Breast epithelium (tissue), 4 donors: ENCODE results near the gene MNT. TPM values are rescaled to one million over a fixed set of nuclear protein-coding genes. Genes with fewer than 3 reads are reported as not detected.

Experiments
- DNase-seq, 2 donors: peaks; one replicate each; pipeline ENCODE4 v3.0.0-alpha.2; 2019; ENCODE audit warnings: low spot score in 2 of 2
- H3K27ac ChIP-seq, 2 donors: fragments of 200-600 bp; sonication (generic) in 1 of 2; one replicate each; pipeline ENCODE4 v1.5.1; 2016 to 2019; ENCODE audit warnings: mild to moderate bottlenecking in 1 of 2
- H3K27me3 ChIP-seq, 2 donors: fragments of 200-600 bp; sonication (generic) in 1 of 2; one replicate each; pipeline versions ENCODE4 v1.5.1 to v1.6.0; 2017 to 2019; ENCODE audit warnings: control low read depth in 1 of 2, mild to moderate bottlenecking in 1 of 2
- H3K36me3 ChIP-seq: fragments of 200-600 bp; one replicate; pipeline ENCODE4 v1.5.1; 2019
- H3K4me1 ChIP-seq, 2 donors: fragments of 200-600 bp; sonication (generic); one replicate each; pipeline ENCODE4 v1.5.1; 2016 to 2019; ENCODE audit warnings: control low read depth in 1 of 2
- H3K4me3 ChIP-seq, 3 donors: fragments of 200-600 bp; sonication (generic); 1 replicate in 2 of 3; 2 replicates in 1 of 3; pipeline ENCODE4 v1.5.1; 2016 to 2019; ENCODE audit warnings: mild to moderate bottlenecking in 3 of 3, moderate library complexity in 2 of 3
- H3K9me3 ChIP-seq, 2 donors: fragments of 200-600 bp; sonication (generic) in 1 of 2; one replicate each; pipeline ENCODE4 v1.5.1; 2016 to 2019; ENCODE audit warnings: control low read depth in 1 of 2
- POLR2A ChIP-seq: fragments of 450-650 bp; IDR thresholded peaks from one replicate; pipeline ENCODE4 v1.6.1; 2016; ENCODE audit warnings: antibody characterized with exemption, mild to moderate bottlenecking, moderate library complexity
- POLR2AphosphoS5 ChIP-seq, 3 donors: sonication (generic); formaldehyde crosslinking; IDR thresholded peaks; one replicate each; pipeline ENCODE4 v1.6.1; 2017; ENCODE audit warnings: antibody characterized with exemption in 3 of 3
- intact Hi-C: fragments of 100-400 bp; cut with DNase I; formaldehyde crosslinking; loops from one replicate; pipeline ENCODE4 v1.15.1; 2023; ENCODE audit warnings: low total_unique reads
- total RNA-seq, 3 donors: library from RNA; depleted of rRNA; stranded (reverse); fragments of >200 nt; gene quantifications; one replicate each; pipeline ENCODE4 v1.1.0, GENCODE V29; 2016
- TF ChIP-seq, protein P1 (sequence below), 3 donors: fragments of 450-650 bp; IDR thresholded peaks; one replicate each; pipeline ENCODE4 v1.5.1; 2016 to 2017; ENCODE audit warnings: antibody characterized with exemption in 3 of 3, mild to moderate bottlenecking in 3 of 3, moderate library complexity in 3 of 3

Gene MNT
- total RNA-seq, 3 donors from 2014 or later = 7.7 to 10.2 (median 8.8) TPM

DNA sequence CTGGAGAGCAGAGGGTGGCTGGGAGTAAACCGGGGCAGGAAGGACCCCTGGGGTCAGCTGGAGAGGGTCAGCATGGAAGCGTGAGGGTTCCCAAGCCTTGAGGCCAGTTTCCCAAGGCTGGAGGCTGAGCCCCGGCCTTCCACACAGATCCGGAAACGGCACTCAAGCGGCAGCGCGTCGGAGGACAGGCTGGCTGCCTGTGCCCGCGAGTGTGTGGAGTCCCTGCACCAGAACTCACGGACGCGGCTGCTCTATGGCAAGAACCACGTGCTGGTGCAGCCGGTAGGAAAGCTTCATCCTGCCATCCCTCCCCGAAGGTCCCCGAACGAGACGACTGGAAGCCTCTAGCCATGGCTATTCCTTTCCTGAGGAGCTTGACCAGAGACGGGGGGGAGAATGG lies 37.5 kb downstream of the MNT start:
- Histone ChIP-seq H3K4me1 (no peaks in the 10 kb centered on the region), H3K36me3 (no peaks in the 10 kb centered on the region), H3K27ac (peak overlapping the region in 1 of 2 donors; percentile 13)

DNA sequence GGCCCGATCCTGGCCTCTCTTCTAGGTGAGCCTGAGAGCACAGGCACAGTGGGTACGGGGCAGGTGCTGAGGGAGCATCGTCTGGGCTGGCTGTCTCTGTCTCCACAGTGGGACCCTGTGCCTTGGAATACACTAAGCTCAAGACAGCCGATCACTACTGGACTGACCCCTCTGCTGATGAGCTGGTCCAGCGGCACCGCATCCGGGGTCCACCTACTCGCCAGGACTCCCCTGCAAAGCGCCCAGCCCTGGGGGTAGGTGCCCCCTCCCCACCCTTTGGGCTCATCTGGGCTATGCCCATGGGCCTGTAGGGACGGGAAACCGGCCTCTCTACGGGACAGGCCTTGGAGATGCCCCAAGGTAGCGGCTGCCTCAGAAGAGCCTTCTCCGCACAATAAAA lies 38.0 kb downstream of the MNT start:
- Histone ChIP-seq H3K4me3 (no peak overlapping the region), H3K9me3 (no peaks in the 10 kb centered on the region), H3K4me1 (no peaks in the 10 kb centered on the region), H3K27me3 (no peaks in the 10 kb centered on the region), H3K27ac (no peak overlapping the region), H3K36me3 (no peaks in the 10 kb centered on the region)
- DNase-seq = no peak
- TF ChIP-seq, protein P1, sequence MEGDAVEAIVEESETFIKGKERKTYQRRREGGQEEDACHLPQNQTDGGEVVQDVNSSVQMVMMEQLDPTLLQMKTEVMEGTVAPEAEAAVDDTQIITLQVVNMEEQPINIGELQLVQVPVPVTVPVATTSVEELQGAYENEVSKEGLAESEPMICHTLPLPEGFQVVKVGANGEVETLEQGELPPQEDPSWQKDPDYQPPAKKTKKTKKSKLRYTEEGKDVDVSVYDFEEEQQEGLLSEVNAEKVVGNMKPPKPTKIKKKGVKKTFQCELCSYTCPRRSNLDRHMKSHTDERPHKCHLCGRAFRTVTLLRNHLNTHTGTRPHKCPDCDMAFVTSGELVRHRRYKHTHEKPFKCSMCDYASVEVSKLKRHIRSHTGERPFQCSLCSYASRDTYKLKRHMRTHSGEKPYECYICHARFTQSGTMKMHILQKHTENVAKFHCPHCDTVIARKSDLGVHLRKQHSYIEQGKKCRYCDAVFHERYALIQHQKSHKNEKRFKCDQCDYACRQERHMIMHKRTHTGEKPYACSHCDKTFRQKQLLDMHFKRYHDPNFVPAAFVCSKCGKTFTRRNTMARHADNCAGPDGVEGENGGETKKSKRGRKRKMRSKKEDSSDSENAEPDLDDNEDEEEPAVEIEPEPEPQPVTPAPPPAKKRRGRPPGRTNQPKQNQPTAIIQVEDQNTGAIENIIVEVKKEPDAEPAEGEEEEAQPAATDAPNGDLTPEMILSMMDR (IDR thresholded peaks at IDR 0.05) = no peak
- TF ChIP-seq POLR2AphosphoS5 (IDR thresholded peaks at IDR 0.05) (no peak), POLR2A (no peak)
- intact Hi-C loops = no loop called here

More for the DNA sequence above, 37.5 kb downstream of the MNT start:
- no peak for DNase-seq
- Histone ChIP-seq H3K4me3 (no peak overlapping the region), H3K27me3 (no peaks in the 10 kb centered on the region), H3K9me3 (no peaks in the 10 kb centered on the region)
- TF ChIP-seq POLR2AphosphoS5 (IDR thresholded peaks at IDR 0.05) (no peak), POLR2A (no peak)
- TF ChIP-seq, protein P1 (IDR thresholded peaks at IDR 0.05) = no peak
- intact Hi-C loops = no loop called here

DNA sequence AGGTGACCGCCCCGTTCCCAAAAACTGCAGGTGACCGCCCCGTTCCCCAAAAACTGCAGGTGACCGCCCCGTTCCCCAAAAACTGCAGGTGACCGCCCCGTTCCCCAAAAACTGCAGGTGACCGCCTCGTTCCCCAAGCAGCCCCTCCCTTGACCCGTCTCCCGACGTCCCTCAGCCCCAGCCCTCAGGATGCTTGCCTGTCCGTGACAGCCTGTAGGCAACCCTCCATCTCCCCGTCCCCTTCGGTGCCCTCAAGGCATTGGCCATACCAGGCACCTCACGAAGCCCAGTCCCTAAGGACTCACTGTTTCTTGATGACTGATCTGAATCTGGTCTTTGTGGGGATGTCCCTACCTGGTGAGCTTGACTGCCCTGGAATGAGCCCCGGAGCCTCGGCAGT lies 38.4 kb downstream of the MNT start:
- no peak for DNase-seq
- Histone ChIP-seq H3K4me3 (no peak overlapping the region), H3K9me3 (no peaks in the 10 kb centered on the region), H3K36me3 (no peaks in the 10 kb centered on the region), H3K27ac (no peak overlapping the region), H3K27me3 (no peaks in the 10 kb centered on the region), H3K4me1 (no peaks in the 10 kb centered on the region)
- TF ChIP-seq, protein P1 (IDR thresholded peaks at IDR 0.05) = no peak
- no peak for TF ChIP-seq POLR2AphosphoS5 (IDR thresholded peaks at IDR 0.05)
- TF ChIP-seq POLR2A = no peak
- intact Hi-C loops = no loop called here

DNA sequence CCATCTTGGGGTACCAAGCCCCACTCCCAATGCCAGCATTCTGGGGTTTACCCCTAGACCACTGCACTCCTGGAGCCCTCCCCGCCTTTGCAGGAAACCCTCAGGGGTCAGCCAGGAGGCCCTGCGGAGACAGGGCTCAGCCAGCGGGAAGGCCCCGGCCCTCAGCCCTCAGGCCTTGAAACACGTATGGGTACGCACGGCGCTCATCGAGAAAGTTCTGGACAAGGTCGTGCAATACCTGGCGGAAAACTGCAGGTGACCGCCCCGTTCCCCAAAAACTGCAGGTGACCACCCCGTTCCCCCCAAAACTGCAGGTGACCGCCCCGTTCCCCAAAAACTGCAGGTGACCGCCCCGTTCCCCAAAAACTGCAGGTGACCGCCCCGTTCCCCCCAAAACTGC lies 38.8 kb downstream of the MNT start:
- intact Hi-C loops = no loop called here
- no peaks in the 10 kb centered on the region for H3K36me3 ChIP-seq
- DNase-seq = no peak
- no peak overlapping the region for H3K27ac ChIP-seq
- TF ChIP-seq POLR2AphosphoS5 (IDR thresholded peaks at IDR 0.05) (no peak), POLR2A (no peak)
- TF ChIP-seq, protein P1 (IDR thresholded peaks at IDR 0.05) = no peak
- H3K4me1 ChIP-seq = no peaks in the 10 kb centered on the region
- H3K9me3 ChIP-seq = no peaks in the 10 kb centered on the region
- H3K27me3 ChIP-seq = no peaks in the 10 kb centered on the region
- H3K4me3 ChIP-seq = no peak overlapping the region

DNA sequence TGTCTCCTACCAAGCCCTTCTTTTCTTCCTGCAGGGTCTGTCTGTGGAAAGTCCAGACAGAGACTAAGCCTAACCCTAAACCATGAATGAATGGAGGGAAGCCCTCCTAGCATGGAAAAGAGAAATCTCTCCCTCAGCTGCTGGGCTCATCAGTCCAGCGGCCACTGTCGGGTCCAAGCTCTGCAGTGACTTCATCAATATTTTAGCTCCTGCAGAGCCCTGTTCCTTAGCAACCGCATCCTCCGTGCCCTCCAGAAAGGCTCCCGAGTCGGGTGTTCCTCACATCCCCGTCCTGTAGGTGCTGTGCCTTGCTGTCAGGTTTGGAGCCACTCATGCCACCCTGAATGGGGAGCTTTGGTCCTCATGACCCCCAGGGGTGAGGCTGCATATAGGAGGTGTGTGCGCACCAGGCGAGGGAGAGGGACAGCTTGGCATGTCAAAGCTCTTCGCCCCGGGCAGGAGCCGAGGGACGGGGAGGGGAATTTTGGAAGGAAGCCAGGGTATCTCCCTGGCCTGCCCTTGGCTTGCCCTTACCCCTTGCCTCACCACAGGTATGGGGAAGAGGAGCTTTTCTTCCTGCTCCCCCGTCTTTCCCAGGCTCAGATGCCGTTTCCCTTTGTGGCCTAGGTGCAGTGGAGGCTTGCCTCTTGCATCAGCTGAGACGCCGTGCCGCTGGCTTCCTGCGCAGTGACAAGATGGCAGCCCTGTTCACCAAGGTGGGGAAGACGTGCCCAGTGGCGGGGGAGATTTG lies 39.7 kb downstream of the MNT start:
- Histone ChIP-seq H3K9me3 (no peaks in the 10 kb centered on the region), H3K27me3 (no peaks in the 10 kb centered on the region), H3K4me3 (no peak overlapping the region), H3K36me3 (no peaks in the 10 kb centered on the region), H3K4me1 (no peaks in the 10 kb centered on the region), H3K27ac (no peak overlapping the region)
- no peak for DNase-seq
- TF ChIP-seq, protein P1 (IDR thresholded peaks at IDR 0.05) = no peak
- TF ChIP-seq POLR2A (no peak), POLR2AphosphoS5 (IDR thresholded peaks at IDR 0.05) (no peak)
- intact Hi-C loops = no loop called here
